ENCODE data around the gene MYL5. TPM values are rescaled to one million over a fixed set of nuclear protein-coding genes. Genes with fewer than 3 reads are reported as not detected.

The MYL5 gene
- total RNA-seq, 1 donor from 2014 or later: 22.6 TPM

DNA sequence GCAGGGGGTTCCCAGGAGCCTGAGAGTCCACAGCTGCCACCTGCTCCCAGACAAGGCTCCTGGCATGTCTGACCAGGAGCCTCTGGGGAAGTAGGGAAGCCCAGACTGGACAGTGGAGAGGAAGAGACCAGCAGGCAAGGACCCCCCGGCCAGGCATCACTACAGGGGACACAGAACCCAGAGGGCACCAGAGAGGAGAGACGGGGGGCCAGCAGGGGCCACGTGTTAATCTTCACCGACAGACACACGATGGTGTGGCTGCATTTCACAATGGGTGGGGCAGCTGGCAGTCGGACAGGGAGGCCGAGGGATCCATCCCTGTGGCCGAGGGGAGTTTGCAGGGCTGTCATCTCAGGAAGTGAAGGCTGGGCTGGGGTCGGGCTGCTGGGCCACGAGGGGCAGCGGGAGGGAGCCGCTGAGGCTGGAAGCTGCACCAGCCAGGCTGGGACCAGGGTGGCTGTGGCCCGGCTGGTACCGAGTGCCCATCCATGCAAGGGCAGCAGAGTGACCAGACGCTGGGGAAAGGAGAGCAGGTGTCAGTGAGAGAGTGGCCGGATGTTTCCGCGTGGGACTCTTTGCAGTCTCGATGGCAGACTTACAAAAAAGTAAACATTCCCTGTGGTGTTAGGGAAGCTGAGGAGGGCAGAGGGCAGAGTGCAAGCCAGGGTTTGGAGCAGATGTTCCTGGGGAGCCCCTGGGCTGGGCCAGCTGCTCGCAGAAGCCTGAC lies 44.3 kb upstream of the MYL5 start:
- H3K4me3 Mint-ChIP-seq (ENCODE audit: low read depth): no peak overlapping the region
- no peak overlapping the region for H3K27ac Mint-ChIP-seq
- peaks cover 9% of the 10 kb centered on the region for H3K27me3 Mint-ChIP-seq

DNA sequence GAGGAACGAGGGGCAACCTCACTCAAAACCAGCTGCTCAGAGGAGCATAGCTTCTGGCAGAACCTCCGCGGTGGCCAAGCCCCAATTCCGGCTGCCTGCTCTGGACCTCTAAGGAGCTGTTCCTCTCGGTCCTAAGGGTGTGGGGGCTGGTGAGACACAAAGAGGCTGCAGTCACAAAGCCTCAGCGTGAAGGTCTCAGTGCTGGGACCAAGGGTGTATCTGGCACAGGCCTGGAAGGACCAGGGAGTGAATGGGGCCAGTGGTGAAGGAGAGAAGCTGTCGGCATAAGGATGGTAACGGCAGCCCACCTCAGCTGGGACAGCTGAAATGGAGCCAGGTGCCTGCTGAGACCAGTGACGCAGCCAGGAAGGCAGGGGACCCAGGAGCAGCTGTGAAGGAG lies 43.7 kb upstream of the MYL5 start:
- peaks cover 6% of the 10 kb centered on the region for H3K4me1 Mint-ChIP-seq (ENCODE audit: low read depth)
- H3K27me3 Mint-ChIP-seq: peaks cover 12% of the 10 kb centered on the region
- no peak for DNase-seq (ENCODE audit: low spot score, unreplicated experiment)
- no peaks in the 10 kb centered on the region for H3K9me3 Mint-ChIP-seq (ENCODE audit: low read depth)
- no peak overlapping the region for H3K4me3 Mint-ChIP-seq (ENCODE audit: low read depth)
- no peak overlapping the region for H3K27ac Mint-ChIP-seq
- no peaks in the 10 kb centered on the region for H3K36me3 Mint-ChIP-seq (ENCODE audit: insufficient read depth)
- TF ChIP-seq CTCF (IDR thresholded peaks at IDR 0.05; ENCODE audit: unreplicated experiment): no peak

More for the DNA sequence above, 44.3 kb upstream of the MYL5 start:
- peaks cover 6% of the 10 kb centered on the region for H3K4me1 Mint-ChIP-seq (ENCODE audit: low read depth)
- H3K36me3 Mint-ChIP-seq (ENCODE audit: insufficient read depth): no peaks in the 10 kb centered on the region
- DNase-seq (ENCODE audit: low spot score, unreplicated experiment): no peak
- H3K9me3 Mint-ChIP-seq (ENCODE audit: low read depth): no peaks in the 10 kb centered on the region
- no peak for TF ChIP-seq CTCF (IDR thresholded peaks at IDR 0.05; ENCODE audit: unreplicated experiment)

GRCh38 chr4:632196-632790 lies 42.0 kb upstream of the MYL5 start:
- Mint-ChIP-seq H3K27me3 (peaks cover 15% of the 10 kb centered on the region), H3K27ac (no peak overlapping the region), H3K4me1 (ENCODE audit: low read depth) (peaks cover 6% of the 10 kb centered on the region), H3K9me3 (ENCODE audit: low read depth) (no peaks in the 10 kb centered on the region), H3K4me3 (ENCODE audit: low read depth) (no peak overlapping the region), H3K36me3 (ENCODE audit: insufficient read depth) (no peaks in the 10 kb centered on the region)
- DNase-seq (ENCODE audit: low spot score, unreplicated experiment): no peak
- TF ChIP-seq CTCF (IDR thresholded peaks at IDR 0.05; ENCODE audit: unreplicated experiment): no peak

DNA sequence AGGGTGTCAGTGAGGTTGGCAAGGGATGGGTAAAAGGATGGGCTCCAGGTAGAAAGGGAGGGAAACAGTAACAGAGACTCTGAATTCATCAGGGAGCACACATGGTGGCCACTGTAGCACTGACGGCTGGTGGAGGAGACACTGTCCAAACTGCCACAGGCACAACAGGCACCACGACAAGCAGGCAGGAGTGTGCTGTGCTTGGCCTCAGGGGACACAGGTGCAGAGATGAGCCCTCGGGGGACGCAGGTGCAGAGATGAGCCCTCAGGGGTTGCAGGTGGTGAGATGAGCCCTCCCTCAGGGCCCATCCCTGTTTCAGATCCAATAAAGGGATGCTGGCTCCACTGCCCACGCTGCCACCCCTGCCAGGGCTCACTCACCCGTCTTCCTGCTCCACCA lies 41.4 kb upstream of the MYL5 start:
- no peak overlapping the region for H3K4me3 Mint-ChIP-seq (ENCODE audit: low read depth)
- peaks cover 6% of the 10 kb centered on the region for H3K4me1 Mint-ChIP-seq (ENCODE audit: low read depth)
- H3K27me3 Mint-ChIP-seq: peaks cover 15% of the 10 kb centered on the region
- no peak for DNase-seq (ENCODE audit: low spot score, unreplicated experiment)
- no peak overlapping the region for H3K27ac Mint-ChIP-seq
- no peak for TF ChIP-seq CTCF (IDR thresholded peaks at IDR 0.05; ENCODE audit: unreplicated experiment)
- H3K36me3 Mint-ChIP-seq (ENCODE audit: insufficient read depth): no peaks in the 10 kb centered on the region
- H3K9me3 Mint-ChIP-seq (ENCODE audit: low read depth): no peaks in the 10 kb centered on the region

- no peak for TF ChIP-seq CTCF (IDR thresholded peaks at IDR 0.05; ENCODE audit: unreplicated experiment)
- no peak for DNase-seq (ENCODE audit: low spot score, unreplicated experiment)
- peaks cover 15% of the 10 kb centered on the region for H3K27me3 Mint-ChIP-seq
- peaks cover 6% of the 10 kb centered on the region for H3K4me1 Mint-ChIP-seq (ENCODE audit: low read depth)
- H3K27ac Mint-ChIP-seq: no peak overlapping the region
- H3K4me3 Mint-ChIP-seq (ENCODE audit: low read depth): no peak overlapping the region
- H3K36me3 Mint-ChIP-seq (ENCODE audit: insufficient read depth): no peaks in the 10 kb centered on the region
- no peaks in the 10 kb centered on the region for H3K9me3 Mint-ChIP-seq (ENCODE audit: low read depth)
Measured at GRCh38 chr4:633406-633805, 40.9 kb upstream of the MYL5 start.

Data from progenitor cell of endocrine pancreas (in vitro differentiated cells).